Retinal pigment epithelial cell (primary cell): Measurements from ENCODE around the gene AIFM2.

Experiments
- DNase-seq: peaks from one replicate; pipeline ENCODE4 v3.0.0-alpha.2; 2010; ENCODE audit warnings: low read depth
- H3K4me3 ChIP-seq: 2 replicates; pipeline ENCODE4 v1.5.1; 2011; ENCODE audit warnings: mild to moderate bottlenecking, low read length, control low read depth, moderate library complexity
- TF ChIP-seq, protein P1 (sequence below): conservative IDR thresholded peaks from 2 replicates; pipeline ENCODE4 v1.5.1; 2011; ENCODE audit warnings: low read depth, low read length, control low read depth, inconsistent platforms

Gene AIFM2

DNA sequence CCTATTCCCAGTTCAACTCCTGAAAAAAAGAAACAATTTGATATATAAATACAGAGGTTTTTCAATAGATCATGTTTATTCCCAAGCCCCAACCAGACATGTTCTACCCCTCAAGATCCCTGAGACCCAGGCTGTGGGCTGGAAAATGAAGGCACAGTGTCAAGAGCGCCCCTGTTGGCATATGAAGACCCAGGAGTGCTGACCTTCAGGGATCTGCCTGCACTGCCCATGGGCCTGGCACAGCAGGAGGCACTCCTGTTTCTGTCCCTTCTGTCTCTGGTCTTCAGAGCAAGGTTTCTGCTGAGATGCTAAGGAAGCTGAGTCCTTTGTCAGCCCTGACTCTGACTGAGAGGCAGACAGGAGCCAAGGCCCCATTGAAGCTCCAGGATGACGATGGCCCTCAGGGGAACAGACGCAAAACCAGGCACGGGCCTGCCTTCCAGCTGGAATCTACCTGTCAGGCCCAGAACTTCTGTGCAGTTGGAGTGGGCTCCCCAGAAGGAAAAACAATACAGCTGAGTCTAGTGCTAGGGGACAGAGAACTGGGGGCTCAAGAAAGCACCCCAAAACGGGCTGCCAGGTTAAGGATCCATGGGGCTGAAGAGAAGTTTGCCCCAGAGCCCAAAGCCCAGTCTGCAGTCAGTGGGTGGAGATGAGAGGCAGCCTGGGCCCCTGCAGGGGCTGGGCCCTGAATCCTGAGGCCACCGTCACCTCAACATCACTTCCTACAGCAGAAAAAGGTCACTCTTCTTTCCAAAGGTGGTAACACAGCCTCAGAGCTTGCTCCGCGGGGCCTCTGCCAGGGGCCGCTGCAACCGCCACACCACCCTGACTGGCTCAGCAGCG is 6.7 kb upstream of the AIFM2 start:
- H3K4me3 ChIP-seq = no peak overlapping the region
- TF ChIP-seq, protein P1, sequence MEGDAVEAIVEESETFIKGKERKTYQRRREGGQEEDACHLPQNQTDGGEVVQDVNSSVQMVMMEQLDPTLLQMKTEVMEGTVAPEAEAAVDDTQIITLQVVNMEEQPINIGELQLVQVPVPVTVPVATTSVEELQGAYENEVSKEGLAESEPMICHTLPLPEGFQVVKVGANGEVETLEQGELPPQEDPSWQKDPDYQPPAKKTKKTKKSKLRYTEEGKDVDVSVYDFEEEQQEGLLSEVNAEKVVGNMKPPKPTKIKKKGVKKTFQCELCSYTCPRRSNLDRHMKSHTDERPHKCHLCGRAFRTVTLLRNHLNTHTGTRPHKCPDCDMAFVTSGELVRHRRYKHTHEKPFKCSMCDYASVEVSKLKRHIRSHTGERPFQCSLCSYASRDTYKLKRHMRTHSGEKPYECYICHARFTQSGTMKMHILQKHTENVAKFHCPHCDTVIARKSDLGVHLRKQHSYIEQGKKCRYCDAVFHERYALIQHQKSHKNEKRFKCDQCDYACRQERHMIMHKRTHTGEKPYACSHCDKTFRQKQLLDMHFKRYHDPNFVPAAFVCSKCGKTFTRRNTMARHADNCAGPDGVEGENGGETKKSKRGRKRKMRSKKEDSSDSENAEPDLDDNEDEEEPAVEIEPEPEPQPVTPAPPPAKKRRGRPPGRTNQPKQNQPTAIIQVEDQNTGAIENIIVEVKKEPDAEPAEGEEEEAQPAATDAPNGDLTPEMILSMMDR = no peak
- no peak for DNase-seq

DNA sequence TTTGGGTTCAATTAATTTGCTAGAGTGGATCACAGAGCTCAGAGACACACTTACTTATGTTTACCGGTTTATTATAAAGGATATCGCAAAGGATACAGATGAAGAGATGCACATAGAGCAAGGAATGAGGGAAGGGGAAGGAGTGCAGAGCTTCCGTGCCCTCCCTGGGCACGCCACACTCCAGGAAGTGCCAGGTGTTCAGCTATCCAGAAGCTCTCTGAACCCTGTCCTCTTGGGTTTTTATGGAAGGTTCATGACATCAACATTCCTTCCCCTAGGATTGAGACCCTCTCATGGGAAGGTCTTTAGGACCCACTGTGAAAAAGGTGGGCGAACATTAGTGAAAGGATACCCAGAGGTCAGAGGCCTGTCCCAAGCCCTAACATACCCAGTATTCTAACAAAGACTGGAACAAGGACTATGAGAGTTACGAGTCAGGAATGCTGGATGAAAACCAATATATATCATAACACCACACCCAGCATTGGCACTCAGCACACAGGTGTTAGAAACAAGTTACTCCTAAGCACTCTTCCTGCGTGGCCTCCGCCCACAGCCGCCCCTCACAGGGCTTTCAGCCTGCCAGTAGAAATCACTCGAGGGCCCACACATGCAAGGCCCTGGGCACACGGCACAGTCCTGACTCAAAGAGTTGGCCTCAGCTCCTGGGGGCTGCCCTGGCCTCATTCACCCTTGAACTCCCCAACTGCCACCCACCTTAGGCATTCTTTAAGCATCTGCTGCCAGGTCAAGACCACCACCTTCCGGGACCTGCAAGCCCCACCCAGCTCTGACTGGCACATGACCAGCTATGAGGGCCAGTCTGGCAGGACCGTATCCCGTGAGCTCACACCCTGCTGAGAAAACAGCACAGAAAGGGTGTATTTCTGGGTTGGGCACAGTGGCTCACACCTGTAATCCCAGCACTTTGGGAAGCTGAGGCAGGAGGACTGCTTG is 5.6 kb upstream of the AIFM2 start:
- TF ChIP-seq, protein P1 = no peak

DNA sequence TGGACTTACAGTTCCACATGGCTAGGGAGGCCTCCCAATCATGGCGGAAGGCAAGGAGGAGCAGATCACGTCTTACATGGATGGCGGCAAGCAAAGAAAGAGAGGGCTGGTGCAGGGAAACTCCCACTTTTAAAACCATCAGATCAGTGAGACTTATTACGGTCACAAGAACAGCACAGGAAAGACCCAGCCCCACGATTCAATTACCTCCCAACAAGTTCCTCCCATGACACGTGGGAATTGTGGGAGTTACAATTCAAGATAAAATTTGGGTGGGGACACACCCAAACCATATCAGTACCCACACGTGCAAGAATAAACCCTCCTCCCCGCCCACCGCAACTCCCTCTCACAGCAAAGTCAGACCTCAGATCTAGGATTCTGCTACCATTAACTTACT is 4.5 kb upstream of the AIFM2 start:
- DNase-seq = no peak
- TF ChIP-seq, protein P1 = no peak
- no peak overlapping the region for H3K4me3 ChIP-seq

More for the DNA sequence above, 5.6 kb upstream of the AIFM2 start:
- no peak for DNase-seq
- no peak overlapping the region for H3K4me3 ChIP-seq

DNA sequence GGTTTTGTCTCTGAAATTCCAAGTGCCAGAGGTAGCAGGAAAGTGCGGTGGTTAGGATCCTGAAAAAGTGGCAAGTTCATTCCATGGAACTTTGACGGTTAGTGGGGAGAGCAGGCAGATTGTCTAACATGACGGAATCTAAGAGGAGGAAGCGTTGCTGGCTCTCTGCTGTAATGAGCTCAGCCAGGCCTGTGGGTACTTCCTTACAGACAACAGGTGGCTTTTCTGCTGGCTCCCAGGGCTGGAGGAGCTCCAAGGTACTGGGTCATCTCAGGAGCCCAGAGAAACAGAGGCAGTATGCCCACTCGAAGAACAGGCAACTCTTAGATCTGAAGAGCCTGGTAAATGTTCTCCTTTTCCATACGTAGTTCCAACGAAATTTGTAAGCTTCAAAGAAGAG is 3.1 kb upstream of the AIFM2 start:
- TF ChIP-seq, protein P1 = no peak
- H3K4me3 ChIP-seq = no peak overlapping the region
- no peak for DNase-seq

DNA sequence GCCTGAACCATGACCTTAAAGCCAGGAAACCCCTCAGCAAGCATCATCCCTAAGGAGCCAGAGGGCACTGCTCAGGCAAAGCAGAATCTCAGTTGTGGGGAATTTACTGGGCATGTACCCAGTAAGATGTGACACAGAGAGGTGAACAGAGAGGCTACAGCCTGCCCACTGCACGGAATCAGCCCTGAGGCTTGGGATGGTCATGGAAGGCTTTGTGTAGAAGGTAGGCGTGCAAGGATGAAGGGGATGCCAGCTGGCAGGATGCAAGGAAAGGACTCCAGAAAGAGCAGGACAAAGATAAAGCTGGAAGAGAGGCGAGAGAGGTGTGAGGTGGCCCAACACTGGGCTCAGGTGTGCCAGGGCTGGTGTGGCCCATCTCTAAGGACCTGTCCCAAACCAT is 2.4 kb upstream of the AIFM2 start:
- H3K4me3 ChIP-seq = no peak overlapping the region

DNA sequence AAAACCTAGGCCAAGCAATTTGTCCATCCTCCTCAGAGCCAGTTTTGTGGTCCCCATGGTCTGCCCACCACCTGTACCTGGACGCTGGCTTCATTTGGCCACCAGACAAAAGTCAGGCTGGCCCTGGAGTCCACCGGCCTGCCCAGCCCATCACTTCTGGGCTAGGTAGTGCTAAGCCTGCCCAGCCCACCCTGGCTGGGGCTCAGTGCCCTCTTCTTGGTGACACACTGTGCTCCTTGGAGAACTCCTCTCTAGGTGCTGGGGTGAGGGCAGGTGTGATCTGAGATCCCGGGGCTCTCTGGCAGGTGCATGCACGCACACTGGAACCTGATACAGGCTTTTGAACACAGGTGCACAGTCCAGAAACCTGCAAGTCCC is 1.1 kb downstream of the AIFM2 start:
- TF ChIP-seq, protein P1 = no peak
- no peak for DNase-seq
- peak overlapping the region; percentile 79 for H3K4me3 ChIP-seq

More for the DNA sequence above, 2.4 kb upstream of the AIFM2 start:
- TF ChIP-seq, protein P1 = no peak
- DNase-seq = no peak
